Astrocyte (in vitro differentiated cells and primary cell): ENCODE results near the gene CBY3. TPM values are rescaled to one million over a fixed set of nuclear protein-coding genes. Genes with fewer than 3 reads are reported as not detected.

Experiments
- DNase-seq: peaks from one replicate; pipeline ENCODE4 v3.0.0-alpha.2; 2010; ENCODE audit warnings: low read depth
- FAIRE-seq: peaks from 2 replicates; lab custom pipeline; 2011; peaks lifted over from hg19 to GRCh38; lab: Jason Lieb, UNC
- H2AFZ ChIP-seq: 2 replicates; pipeline ENCODE4 v1.6.0; 2012; ENCODE audit warnings: low read depth, low read length, inconsistent platforms
- H3K27ac ChIP-seq: 2 replicates; pipeline ENCODE4 v1.5.1; 2011; ENCODE audit warnings: low read depth, low read length, inconsistent platforms
- H3K27me3 ChIP-seq: 2 replicates; pipeline ENCODE4 v1.6.0; 2011; ENCODE audit warnings: low read length, inconsistent platforms; ENCODE audit not compliant: insufficient read depth
- H3K36me3 ChIP-seq: 2 replicates; pipeline ENCODE4 v1.5.1; 2011; ENCODE audit warnings: low read length, inconsistent platforms; ENCODE audit not compliant: insufficient read depth
- H3K4me1 ChIP-seq: 2 replicates; pipeline ENCODE4 v1.5.1; 2011; ENCODE audit warnings: low read length, inconsistent platforms; ENCODE audit not compliant: insufficient read depth
- H3K4me2 ChIP-seq: 2 replicates; pipeline ENCODE4 v1.6.0; 2012; ENCODE audit warnings: low read length, inconsistent platforms
- H3K4me3 ChIP-seq: 2 replicates; pipeline ENCODE4 v1.5.1; 2011; ENCODE audit warnings: low read depth, mild to moderate bottlenecking, low read length, inconsistent platforms; ENCODE audit not compliant: insufficient read depth
- H3K79me2 ChIP-seq: 2 replicates; pipeline ENCODE4 v1.6.0; 2012; ENCODE audit warnings: mild to moderate bottlenecking, low read length, inconsistent platforms; ENCODE audit not compliant: insufficient read depth
- H3K9ac ChIP-seq: 2 replicates; pipeline ENCODE4 v1.6.0; 2012; ENCODE audit warnings: mild to moderate bottlenecking, low read length, inconsistent platforms
- H3K9me3 ChIP-seq: 2 replicates; pipeline ENCODE4 v1.5.1; 2012; ENCODE audit warnings: low read depth, mild to moderate bottlenecking, low read length, inconsistent platforms; ENCODE audit not compliant: insufficient read depth
- H4K20me1 ChIP-seq: 2 replicates; pipeline ENCODE4 v1.6.0; 2012; ENCODE audit warnings: low read length, inconsistent platforms; ENCODE audit not compliant: insufficient read depth
- H3K27ac Mint-ChIP-seq: one replicate; pipeline ENCODE4 v1.8.0; 2021; ENCODE audit warnings: mild to moderate bottlenecking, mixed read lengths; ENCODE audit not compliant: unreplicated experiment
- H3K27me3 Mint-ChIP-seq: one replicate; pipeline ENCODE4 v1.8.0; 2021; ENCODE audit warnings: low read depth, mixed read lengths; ENCODE audit not compliant: unreplicated experiment
- H3K36me3 Mint-ChIP-seq: one replicate; pipeline ENCODE4 v1.8.0; 2021; ENCODE audit warnings: low read depth, mixed read lengths; ENCODE audit not compliant: unreplicated experiment
- H3K4me1 Mint-ChIP-seq: one replicate; pipeline ENCODE4 v1.8.0; 2021; ENCODE audit warnings: low read depth, mixed read lengths; ENCODE audit not compliant: unreplicated experiment
- H3K4me3 Mint-ChIP-seq: one replicate; pipeline ENCODE4 v1.8.0; 2021; ENCODE audit warnings: mild to moderate bottlenecking, moderate library complexity, mixed read lengths; ENCODE audit not compliant: unreplicated experiment
- H3K9me3 Mint-ChIP-seq: one replicate; pipeline ENCODE4 v1.8.0; 2021; ENCODE audit warnings: mild to moderate bottlenecking, mixed read lengths; ENCODE audit not compliant: unreplicated experiment
- CTCF ChIP-seq: IDR thresholded peaks from 2 replicates; pipeline ENCODE4 v1.5.1; 2011; ENCODE audit warnings: low read depth, mild to moderate bottlenecking, inconsistent platforms, low read length, moderate library complexity; ENCODE audit not compliant: insufficient read depth
- EZH2 ChIP-seq: IDR thresholded peaks from 2 replicates; pipeline ENCODE4 v1.6.1; 2012; ENCODE audit warnings: mild to moderate bottlenecking, low read length, inconsistent platforms; ENCODE audit not compliant: insufficient read depth
- total RNA-seq: library from RNA; stranded (reverse); gene quantifications from 2 replicates; pipeline ENCODE4 v1.2.1, GENCODE V29; 2021

Gene CBY3
- total RNA-seq, 1 donor from 2014 or later, result not detected

- Histone ChIP-seq H3K4me3 (peak overlapping the region; percentile 100), H3K36me3 (no peaks in the 10 kb centered on the region), H3K27ac (peak overlapping the region; percentile 96), H3K4me1 (peaks cover 5% of the 10 kb centered on the region), H2AFZ (no peak overlapping the region), H3K4me2 (peak overlapping the region; percentile 100), H3K9me3 (no peaks in the 10 kb centered on the region), H4K20me1 (peaks cover 55% of the 10 kb centered on the region), H3K27me3 (no peaks in the 10 kb centered on the region), H3K9ac (peak overlapping the region; percentile 100), H3K79me2 (peaks cover 64% of the 10 kb centered on the region)
- Mint-ChIP-seq H3K9me3 (no peaks in the 10 kb centered on the region), H3K27me3 (no peaks in the 10 kb centered on the region), H3K27ac (peak overlapping the region; percentile 98), H3K36me3 (peaks cover 12% of the 10 kb centered on the region), H3K4me1 (peaks cover 6% of the 10 kb centered on the region), H3K4me3 (peak overlapping the region; percentile 100)
- DNase-seq (peak; percentile 27), FAIRE-seq (no peak)
- TF ChIP-seq EZH2 (no peak), CTCF (no peak)
Observed at GRCh38 chr5:179699616-179700237, 18.9 kb upstream of the CBY3 start.

- peak within 1 kb of the TSS; percentile 76 for H2AFZ ChIP-seq
- peak within 1 kb of the TSS; percentile 100 for H3K4me3 Mint-ChIP-seq
- H3K4me3 ChIP-seq, result peak within 1 kb of the TSS; percentile 100
- DNase-seq, result no peak
- peak within 1 kb of the TSS; percentile 100 for H3K9ac ChIP-seq
- no peaks in the 10 kb centered on the region for H3K9me3 ChIP-seq
- FAIRE-seq, result no peak
- peak within 1 kb of the TSS; percentile 98 for H3K27ac Mint-ChIP-seq
- H3K27me3 ChIP-seq, result no peaks in the 10 kb centered on the region
- peak within 1 kb of the TSS; percentile 100 for H3K4me2 ChIP-seq
- H3K79me2 ChIP-seq, result peaks cover 57% of the 10 kb centered on the region
- H4K20me1 ChIP-seq, result peaks cover 48% of the 10 kb centered on the region
- peaks cover 6% of the 10 kb centered on the region for H3K4me1 Mint-ChIP-seq
- H3K9me3 Mint-ChIP-seq, result no peaks in the 10 kb centered on the region
- H3K27ac ChIP-seq, result peak within 1 kb of the TSS; percentile 96
- peaks cover 5% of the 10 kb centered on the region for H3K4me1 ChIP-seq
- H3K27me3 Mint-ChIP-seq, result no peaks in the 10 kb centered on the region
- TF ChIP-seq EZH2, result no peak
- no peak for TF ChIP-seq CTCF
- no peaks in the 10 kb centered on the region for H3K36me3 ChIP-seq
- H3K36me3 Mint-ChIP-seq, result peaks cover 12% of the 10 kb centered on the region
Observed at GRCh38 chr5:179698935-179699615, 18.2 kb upstream of the CBY3 start, which contains the start of gene CANX. CANX (plus strand) TSS chr5:179698967; CDS start chr5:179705682, 6,715 bp downstream.
